CD4-positive, alpha-beta T cell treated with Interferon gamma for 1 hour (primary cell): ENCODE results near the gene TNNT2.

Experiments used
- DNase-seq: peaks from one replicate; pipeline ENCODE4 v3.0.0-alpha.2; 2020

TNNT2 gene

GRCh38 chr1:201376107-201376463, 1.4 kb downstream of the TNNT2 start:
- no peak for DNase-seq

GRCh38 chr1:201375169-201375568, 2.3 kb downstream of the TNNT2 start:
- no peak for DNase-seq

- DNase-seq: no peak
Observed at GRCh38 chr1:201374364-201374763, 3.1 kb downstream of the TNNT2 start.

GRCh38 chr1:201371792-201372191, 5.7 kb downstream of the TNNT2 start:
- no peak for DNase-seq

- no peak for DNase-seq
Observed at GRCh38 chr1:201371276-201371675, 6.2 kb downstream of the TNNT2 start.

GRCh38 chr1:201370500-201370899, 7.0 kb downstream of the TNNT2 start:
- DNase-seq: no peak

GRCh38 chr1:201369209-201369608, 8.3 kb downstream of the TNNT2 start:
- DNase-seq: no peak

- DNase-seq: no peak
Observed at GRCh38 chr1:201366696-201367095, 10.8 kb downstream of the TNNT2 start.

GRCh38 chr1:201365251-201365650, 12.2 kb downstream of the TNNT2 start:
- DNase-seq: no peak

- no peak for DNase-seq
Observed at GRCh38 chr1:201364808-201365105, 12.7 kb downstream of the TNNT2 start.

- no peak for DNase-seq
Observed at GRCh38 chr1:201363467-201363866, 14.0 kb downstream of the TNNT2 start.

- no peak for DNase-seq
Observed at GRCh38 chr1:201362906-201363305, 14.6 kb downstream of the TNNT2 start.

GRCh38 chr1:201361652-201362504, 15.6 kb downstream of the TNNT2 start:
- DNase-seq: no peak

- no peak for DNase-seq
Observed at GRCh38 chr1:201360901-201361651, 16.4 kb downstream of the TNNT2 start.

GRCh38 chr1:201360486-201360885, 17.0 kb downstream of the TNNT2 start:
- DNase-seq: no peak

- no peak for DNase-seq
Observed at GRCh38 chr1:201359873-201360210, 17.6 kb downstream of the TNNT2 start.

GRCh38 chr1:201359031-201359872, 18.2 kb downstream of the TNNT2 start:
- DNase-seq: no peak

GRCh38 chr1:201358596-201358995, 18.9 kb downstream of the TNNT2 start:
- DNase-seq: no peak

GRCh38 chr1:201357636-201358348, 19.7 kb downstream of the TNNT2 start:
- no peak for DNase-seq

- DNase-seq: no peak
Observed at GRCh38 chr1:201357211-201357610, 20.3 kb downstream of the TNNT2 start.

GRCh38 chr1:201356701-201357100, 20.8 kb downstream of the TNNT2 start:
- no peak for DNase-seq

- no peak for DNase-seq
Observed at GRCh38 chr1:201356236-201356635, 21.2 kb downstream of the TNNT2 start.

- no peak for DNase-seq
Observed at GRCh38 chr1:201355471-201355870, 22.0 kb downstream of the TNNT2 start.
